WTC11 (cell line): ENCODE measurements around the gene SLC46A1.

Experiments used
- ELF4 ChIP-seq: sonication (generic); formaldehyde crosslinking; IDR thresholded peaks from 2 replicates; pipeline ENCODE4 v1.8.1; 2022; ENCODE audit warnings: low read depth, mild to moderate bottlenecking, moderate library complexity, missing genetic modification reagents
- ESRRA ChIP-seq: sonication (generic); formaldehyde crosslinking; IDR thresholded peaks from 2 replicates; pipeline ENCODE4 v1.8.1; 2022; ENCODE audit warnings: mild to moderate bottlenecking, missing genetic modification reagents, borderline replicate concordance
- FOXP1 ChIP-seq: sonication (generic); formaldehyde crosslinking; IDR thresholded peaks from 2 replicates; pipeline ENCODE4 v1.8.0; 2022; ENCODE audit warnings: missing genetic modification reagents, mild to moderate bottlenecking, moderate library complexity, borderline replicate concordance
- JUN ChIP-seq: sonication (generic); formaldehyde crosslinking; IDR thresholded peaks from 2 replicates; pipeline ENCODE4 v1.8.0; 2023; ENCODE audit warnings: mild to moderate bottlenecking, missing genetic modification reagents
- NR1H2 ChIP-seq: sonication (generic); formaldehyde crosslinking; IDR thresholded peaks from 2 replicates; pipeline ENCODE4 v1.9.0; 2021; ENCODE audit warnings: mild to moderate bottlenecking, moderate library complexity, missing genetic modification reagents
- NR2C2 ChIP-seq: sonication (generic); formaldehyde crosslinking; IDR thresholded peaks from 2 replicates; pipeline ENCODE4 v1.8.0; 2022; ENCODE audit warnings: mild to moderate bottlenecking, missing genetic modification reagents
- NR3C1 ChIP-seq: sonication (generic); formaldehyde crosslinking; conservative IDR thresholded peaks from 2 replicates; pipeline ENCODE4 v1.8.1; 2023; ENCODE audit warnings: low read depth, mild to moderate bottlenecking, missing genetic modification reagents
- TF ChIP-seq, protein P1 (sequence below): sonication (generic); formaldehyde crosslinking; IDR thresholded peaks from 2 replicates; pipeline ENCODE4 v1.8.1; 2022; ENCODE audit warnings: low read depth, missing genetic modification reagents, borderline replicate concordance
- TF ChIP-seq, protein P2 (sequence below): fragments of 200-600 bp; IDR thresholded peaks from 2 replicates; pipeline ENCODE4 v1.8.0; 2022; ENCODE audit warnings: antibody characterized with exemption
- TF ChIP-seq, protein P3 (sequence below): sonication (generic); formaldehyde crosslinking; IDR thresholded peaks from 2 replicates; pipeline ENCODE4 v1.8.0; 2022; ENCODE audit warnings: mild to moderate bottlenecking, missing genetic modification reagents
- TF ChIP-seq, protein P4 (sequence below): sonication (generic); formaldehyde crosslinking; IDR thresholded peaks from 2 replicates; pipeline ENCODE4 v1.8.1; 2023; ENCODE audit warnings: mild to moderate bottlenecking, moderate library complexity, missing genetic modification reagents
- TF ChIP-seq, protein P5 (sequence below): sonication (generic); formaldehyde crosslinking; IDR thresholded peaks from 2 replicates; pipeline ENCODE4 v1.8.1; 2023; ENCODE audit warnings: mild to moderate bottlenecking, missing genetic modification reagents, borderline replicate concordance

DNA sequence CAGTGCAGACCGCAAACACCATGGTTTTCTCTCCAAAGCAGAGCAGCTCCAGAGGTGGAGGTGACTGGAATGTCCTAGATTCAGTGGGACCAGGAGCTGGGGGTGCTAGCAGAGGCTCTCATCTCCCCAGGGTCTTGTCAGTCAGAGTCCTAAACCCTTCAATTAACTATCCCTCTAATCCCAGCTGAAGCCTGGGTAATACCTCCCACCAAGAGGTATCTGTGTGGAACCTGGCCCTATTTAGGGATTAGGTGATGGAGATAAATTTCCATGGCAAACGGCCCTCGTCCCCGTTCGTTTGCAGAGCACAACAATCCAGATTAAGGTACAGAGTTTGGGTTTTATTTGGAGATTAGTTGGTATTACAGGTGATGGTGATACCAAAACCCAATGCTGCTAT lies 42.8 kb downstream of the SLC46A1 start:
- TF ChIP-seq, protein P1, sequence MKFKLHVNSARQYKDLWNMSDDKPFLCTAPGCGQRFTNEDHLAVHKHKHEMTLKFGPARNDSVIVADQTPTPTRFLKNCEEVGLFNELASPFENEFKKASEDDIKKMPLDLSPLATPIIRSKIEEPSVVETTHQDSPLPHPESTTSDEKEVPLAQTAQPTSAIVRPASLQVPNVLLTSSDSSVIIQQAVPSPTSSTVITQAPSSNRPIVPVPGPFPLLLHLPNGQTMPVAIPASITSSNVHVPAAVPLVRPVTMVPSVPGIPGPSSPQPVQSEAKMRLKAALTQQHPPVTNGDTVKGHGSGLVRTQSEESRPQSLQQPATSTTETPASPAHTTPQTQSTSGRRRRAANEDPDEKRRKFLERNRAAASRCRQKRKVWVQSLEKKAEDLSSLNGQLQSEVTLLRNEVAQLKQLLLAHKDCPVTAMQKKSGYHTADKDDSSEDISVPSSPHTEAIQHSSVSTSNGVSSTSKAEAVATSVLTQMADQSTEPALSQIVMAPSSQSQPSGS (CRISPR knock-in tag), result no peak
- TF ChIP-seq ESRRA (CRISPR knock-in tag) (no peak), NR3C1 (CRISPR knock-in tag) (no peak), JUN (CRISPR knock-in tag) (no peak), ELF4 (no peak), NR1H2 (CRISPR knock-in tag) (no peak), FOXP1 (CRISPR knock-in tag) (no peak), NR2C2 (CRISPR knock-in tag) (no peak)
- TF ChIP-seq, protein P2, sequence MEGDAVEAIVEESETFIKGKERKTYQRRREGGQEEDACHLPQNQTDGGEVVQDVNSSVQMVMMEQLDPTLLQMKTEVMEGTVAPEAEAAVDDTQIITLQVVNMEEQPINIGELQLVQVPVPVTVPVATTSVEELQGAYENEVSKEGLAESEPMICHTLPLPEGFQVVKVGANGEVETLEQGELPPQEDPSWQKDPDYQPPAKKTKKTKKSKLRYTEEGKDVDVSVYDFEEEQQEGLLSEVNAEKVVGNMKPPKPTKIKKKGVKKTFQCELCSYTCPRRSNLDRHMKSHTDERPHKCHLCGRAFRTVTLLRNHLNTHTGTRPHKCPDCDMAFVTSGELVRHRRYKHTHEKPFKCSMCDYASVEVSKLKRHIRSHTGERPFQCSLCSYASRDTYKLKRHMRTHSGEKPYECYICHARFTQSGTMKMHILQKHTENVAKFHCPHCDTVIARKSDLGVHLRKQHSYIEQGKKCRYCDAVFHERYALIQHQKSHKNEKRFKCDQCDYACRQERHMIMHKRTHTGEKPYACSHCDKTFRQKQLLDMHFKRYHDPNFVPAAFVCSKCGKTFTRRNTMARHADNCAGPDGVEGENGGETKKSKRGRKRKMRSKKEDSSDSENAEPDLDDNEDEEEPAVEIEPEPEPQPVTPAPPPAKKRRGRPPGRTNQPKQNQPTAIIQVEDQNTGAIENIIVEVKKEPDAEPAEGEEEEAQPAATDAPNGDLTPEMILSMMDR, result no peak
- TF ChIP-seq, protein P3, sequence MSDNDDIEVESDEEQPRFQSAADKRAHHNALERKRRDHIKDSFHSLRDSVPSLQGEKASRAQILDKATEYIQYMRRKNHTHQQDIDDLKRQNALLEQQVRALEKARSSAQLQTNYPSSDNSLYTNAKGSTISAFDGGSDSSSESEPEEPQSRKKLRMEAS (CRISPR knock-in tag), result no peak
- TF ChIP-seq, protein P4, sequence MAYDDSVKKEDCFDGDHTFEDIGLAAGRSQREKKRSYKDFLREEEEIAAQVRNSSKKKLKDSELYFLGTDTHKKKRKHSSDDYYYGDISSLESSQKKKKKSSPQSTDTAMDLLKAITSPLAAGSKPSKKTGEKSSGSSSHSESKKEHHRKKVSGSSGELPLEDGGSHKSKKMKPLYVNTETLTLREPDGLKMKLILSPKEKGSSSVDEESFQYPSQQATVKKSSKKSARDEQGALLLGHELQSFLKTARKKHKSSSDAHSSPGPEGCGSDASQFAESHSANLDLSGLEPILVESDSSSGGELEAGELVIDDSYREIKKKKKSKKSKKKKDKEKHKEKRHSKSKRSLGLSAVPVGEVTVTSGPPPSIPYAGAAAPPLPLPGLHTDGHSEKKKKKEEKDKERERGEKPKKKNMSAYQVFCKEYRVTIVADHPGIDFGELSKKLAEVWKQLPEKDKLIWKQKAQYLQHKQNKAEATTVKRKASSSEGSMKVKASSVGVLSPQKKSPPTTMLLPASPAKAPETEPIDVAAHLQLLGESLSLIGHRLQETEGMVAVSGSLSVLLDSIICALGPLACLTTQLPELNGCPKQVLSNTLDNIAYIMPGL, result no peak
- TF ChIP-seq, protein P5, sequence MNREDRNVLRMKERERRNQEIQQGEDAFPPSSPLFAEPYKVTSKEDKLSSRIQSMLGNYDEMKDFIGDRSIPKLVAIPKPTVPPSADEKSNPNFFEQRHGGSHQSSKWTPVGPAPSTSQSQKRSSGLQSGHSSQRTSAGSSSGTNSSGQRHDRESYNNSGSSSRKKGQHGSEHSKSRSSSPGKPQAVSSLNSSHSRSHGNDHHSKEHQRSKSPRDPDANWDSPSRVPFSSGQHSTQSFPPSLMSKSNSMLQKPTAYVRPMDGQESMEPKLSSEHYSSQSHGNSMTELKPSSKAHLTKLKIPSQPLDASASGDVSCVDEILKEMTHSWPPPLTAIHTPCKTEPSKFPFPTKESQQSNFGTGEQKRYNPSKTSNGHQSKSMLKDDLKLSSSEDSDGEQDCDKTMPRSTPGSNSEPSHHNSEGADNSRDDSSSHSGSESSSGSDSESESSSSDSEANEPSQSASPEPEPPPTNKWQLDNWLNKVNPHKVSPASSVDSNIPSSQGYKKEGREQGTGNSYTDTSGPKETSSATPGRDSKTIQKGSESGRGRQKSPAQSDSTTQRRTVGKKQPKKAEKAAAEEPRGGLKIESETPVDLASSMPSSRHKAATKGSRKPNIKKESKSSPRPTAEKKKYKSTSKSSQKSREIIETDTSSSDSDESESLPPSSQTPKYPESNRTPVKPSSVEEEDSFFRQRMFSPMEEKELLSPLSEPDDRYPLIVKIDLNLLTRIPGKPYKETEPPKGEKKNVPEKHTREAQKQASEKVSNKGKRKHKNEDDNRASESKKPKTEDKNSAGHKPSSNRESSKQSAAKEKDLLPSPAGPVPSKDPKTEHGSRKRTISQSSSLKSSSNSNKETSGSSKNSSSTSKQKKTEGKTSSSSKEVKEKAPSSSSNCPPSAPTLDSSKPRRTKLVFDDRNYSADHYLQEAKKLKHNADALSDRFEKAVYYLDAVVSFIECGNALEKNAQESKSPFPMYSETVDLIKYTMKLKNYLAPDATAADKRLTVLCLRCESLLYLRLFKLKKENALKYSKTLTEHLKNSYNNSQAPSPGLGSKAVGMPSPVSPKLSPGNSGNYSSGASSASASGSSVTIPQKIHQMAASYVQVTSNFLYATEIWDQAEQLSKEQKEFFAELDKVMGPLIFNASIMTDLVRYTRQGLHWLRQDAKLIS (CRISPR knock-in tag), result no peak
